Medulla oblongata (tissue), 1 donor: ENCODE data around the gene COL20A1.
"Not testable (repeated sequence)": the region's sequence is repeated elsewhere in the genome, so short reads cannot be mapped to it uniquely, and the experiment has no call there.

Source experiments
- DNase-seq: peaks from one replicate; pipeline ENCODE4 v3.0.0-alpha.2; 2015; ENCODE audit errors: extremely low spot score

The COL20A1 gene

GRCh38 chr20:63290677-63291472 lies 2.1 kb upstream of the COL20A1 start:
- no peak for DNase-seq

DNA sequence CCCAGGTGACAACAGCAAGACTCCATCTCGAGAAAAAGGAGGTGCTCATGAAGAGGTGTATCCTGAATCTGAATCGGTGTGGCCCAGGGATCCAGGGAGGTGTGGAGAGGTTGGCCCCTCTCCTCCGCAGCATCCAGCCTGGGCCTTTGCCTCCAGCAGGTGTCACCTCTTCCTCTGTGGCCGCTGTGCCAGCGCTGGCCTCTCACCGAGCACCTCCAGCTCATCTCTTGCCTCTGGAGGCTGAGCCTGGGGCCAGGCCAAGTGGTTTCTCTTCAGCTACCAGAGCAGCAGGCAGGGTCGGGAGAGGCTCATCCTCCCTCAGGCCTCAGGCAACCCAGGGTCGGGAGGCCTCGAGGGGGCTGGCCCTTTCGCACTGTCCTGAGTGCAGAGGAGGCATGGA lies 1.2 kb upstream of the COL20A1 start:
- DNase-seq = no peak

- no peak for DNase-seq
Measured at GRCh38 chr20:63292292-63292701, 689 bp upstream of the COL20A1 start.

DNA sequence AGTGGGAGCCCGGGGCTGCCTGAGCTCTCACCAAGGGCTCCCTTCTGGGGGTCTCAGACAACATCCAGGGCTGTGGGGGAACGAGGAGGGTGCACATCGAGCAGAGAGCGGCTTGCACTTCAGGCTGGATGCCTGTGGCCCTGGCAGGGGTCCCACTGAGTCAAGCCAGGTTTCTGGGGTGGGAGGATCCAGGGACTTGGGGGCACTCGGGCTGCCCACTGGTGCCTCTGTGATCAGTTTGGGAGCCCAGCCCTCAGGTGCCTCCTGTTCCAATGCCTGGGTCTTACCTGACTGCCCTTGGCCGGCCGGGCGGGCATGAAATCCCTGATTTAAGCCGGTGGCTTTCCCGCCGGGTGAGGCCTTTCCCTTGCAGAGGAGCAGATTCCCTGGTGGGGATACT lies 470 bp downstream of the COL20A1 start:
- DNase-seq = no peak

- no peak for DNase-seq
Measured at GRCh38 chr20:63293871-63294535, 1.0 kb downstream of the COL20A1 start.

GRCh38 chr20:63294536-63294900 lies 1.5 kb downstream of the COL20A1 start:
- no peak for DNase-seq

DNA sequence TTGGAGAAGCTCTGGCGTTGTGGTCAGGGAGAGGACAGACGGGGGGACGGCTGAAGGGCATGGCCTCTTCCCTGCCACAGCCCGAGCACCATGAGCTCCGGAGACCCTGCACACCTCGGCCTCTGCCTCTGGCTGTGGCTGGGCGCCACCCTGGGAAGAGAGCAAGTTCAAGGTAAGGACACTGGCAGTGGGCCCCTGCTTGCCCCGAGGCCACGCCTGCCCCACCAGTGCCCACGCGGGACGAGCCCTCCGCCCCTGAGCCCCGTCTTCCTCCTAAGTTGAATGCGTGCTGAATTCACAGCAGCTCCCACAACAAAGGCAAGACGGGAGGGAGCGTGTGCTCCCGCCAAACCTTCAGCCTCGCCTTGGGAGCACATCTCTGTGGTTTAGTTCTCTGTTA lies 2.0 kb downstream of the COL20A1 start:
- DNase-seq = no peak

DNA sequence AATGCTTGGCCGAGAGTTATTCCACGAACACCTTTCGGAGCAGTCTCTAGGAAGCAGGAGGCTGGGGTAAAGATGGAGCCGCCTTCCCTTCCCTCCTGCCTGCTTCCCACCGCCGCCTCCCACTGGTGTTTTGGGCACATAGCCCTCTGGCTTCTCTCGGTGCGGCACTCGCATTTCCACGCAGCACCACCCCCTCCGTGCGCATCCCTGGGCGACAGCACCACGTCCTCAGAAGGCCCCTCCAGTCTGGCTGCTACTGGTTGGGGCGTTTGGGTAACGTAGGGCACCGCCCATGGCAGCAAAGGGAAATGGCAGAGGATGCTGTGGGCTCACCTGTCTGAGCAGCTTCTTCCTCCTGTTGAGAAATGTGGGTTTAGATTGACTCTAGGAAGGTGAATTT lies 2.4 kb downstream of the COL20A1 start:
- no peak for DNase-seq

DNA sequence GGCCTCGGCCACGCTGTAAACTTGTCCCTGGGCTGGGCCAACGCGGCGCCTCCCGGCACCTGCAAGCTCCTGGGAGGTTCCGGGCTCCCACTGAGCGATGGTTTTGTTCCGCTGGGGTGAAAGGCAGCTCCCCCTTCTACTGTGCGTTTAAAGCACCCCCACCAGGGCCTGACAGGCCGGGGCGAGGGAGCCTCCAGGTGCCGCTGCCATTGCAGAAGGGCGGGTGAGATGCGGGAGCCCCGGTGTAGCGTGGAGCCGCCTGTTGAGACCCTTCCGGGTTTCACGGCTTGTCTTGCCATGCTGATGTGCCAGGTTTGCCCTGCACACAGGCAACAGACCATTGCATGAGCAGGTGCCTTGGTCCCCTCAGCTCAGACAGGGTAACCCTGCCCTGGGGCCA lies 2.9 kb downstream of the COL20A1 start:
- no peak for DNase-seq

- DNase-seq = no peak
Measured at GRCh38 chr20:63296531-63297299, 3.7 kb downstream of the COL20A1 start.

DNA sequence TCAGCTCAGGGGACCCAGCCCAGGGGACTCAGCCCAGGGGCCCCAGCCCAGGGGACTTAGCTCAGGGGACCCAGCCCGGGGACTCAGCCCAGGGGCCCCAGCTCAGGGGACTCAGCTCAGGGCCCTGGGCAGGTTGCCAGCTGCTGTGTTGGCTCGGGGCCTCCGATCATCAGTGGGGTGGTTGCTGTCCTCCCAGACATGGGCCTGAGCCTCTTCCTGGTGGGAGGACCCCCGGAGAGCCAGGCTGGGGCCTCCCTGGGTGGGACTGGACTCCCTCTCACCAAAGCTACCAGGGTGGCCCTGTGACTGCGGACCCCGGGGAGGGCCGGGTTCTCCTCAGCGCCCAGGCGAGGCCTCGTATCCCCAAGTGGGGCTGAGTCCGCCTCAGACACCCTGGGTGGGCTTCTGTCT lies 4.4 kb downstream of the COL20A1 start:
- DNase-seq = no peak

DNA sequence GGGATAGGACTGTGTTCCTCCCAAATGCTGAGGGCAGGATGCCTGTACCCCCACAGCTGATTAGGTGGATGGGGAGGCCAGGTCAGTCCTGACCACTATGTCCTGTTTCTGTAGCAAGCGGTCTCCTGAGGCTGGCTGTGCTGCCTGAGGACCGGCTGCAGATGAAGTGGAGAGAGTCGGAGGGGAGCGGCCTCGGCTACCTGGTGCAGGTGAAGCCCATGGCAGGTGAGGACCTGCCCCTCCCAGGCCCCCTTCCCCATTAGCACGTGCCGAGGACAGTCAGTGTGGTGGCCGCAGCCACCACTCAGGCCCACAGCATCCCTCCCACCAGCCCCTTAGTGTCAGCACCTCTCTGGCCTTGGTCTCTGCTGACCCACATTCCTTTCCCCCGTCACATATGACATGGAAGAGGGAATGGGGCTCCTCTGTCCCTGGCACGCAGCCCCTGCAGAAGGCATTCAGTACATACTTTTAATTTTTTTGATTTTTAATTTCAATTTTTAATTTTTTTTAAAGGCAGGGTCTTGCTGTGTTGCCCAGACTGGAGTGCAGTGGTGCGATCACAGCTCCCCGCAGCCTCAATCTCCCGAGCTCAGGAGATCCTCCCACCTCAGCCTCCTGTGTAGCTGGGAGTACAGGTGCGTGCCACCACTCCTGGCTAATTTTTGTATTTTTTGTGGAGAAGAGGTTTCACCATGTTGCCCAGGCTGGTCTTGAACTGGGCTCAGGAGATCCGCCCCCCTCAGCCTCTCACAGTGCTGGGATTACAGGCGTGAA lies 5.0 kb downstream of the COL20A1 start:
- DNase-seq = no peak

GRCh38 chr20:63298731-63299312 lies 5.8 kb downstream of the COL20A1 start:
- no peak for DNase-seq

- DNase-seq = no peak
Measured at GRCh38 chr20:63301671-63302070, 8.7 kb downstream of the COL20A1 start.

DNA sequence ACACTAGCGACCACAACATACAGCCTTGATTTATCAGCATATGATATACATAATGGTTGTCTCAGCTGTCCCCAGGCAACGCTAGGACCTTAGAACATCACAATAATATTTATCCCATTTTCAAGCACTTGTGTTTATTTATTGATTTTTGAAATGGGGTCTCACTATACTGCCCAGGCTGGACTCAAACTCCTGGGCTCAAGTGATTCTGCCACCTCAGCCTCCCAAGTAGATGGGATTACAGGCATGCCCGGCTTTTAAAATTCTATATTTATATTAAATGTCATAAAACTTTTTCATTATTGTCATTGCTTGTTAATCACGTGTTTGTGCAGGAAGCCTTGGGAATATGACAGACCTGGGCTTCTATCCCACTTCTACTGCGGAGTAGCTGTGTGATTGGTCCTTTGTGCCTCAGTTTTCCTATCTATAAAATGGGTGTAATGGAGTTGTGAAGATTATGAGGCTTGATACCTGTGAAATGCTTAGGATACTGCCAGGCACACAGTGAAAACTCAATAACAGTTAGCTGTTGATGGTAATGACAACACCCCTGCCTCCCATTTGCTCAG lies 10.2 kb downstream of the COL20A1 start:
- no peak for DNase-seq

GRCh38 chr20:63305393-63305792 lies 12.4 kb downstream of the COL20A1 start:
- DNase-seq = no peak

DNA sequence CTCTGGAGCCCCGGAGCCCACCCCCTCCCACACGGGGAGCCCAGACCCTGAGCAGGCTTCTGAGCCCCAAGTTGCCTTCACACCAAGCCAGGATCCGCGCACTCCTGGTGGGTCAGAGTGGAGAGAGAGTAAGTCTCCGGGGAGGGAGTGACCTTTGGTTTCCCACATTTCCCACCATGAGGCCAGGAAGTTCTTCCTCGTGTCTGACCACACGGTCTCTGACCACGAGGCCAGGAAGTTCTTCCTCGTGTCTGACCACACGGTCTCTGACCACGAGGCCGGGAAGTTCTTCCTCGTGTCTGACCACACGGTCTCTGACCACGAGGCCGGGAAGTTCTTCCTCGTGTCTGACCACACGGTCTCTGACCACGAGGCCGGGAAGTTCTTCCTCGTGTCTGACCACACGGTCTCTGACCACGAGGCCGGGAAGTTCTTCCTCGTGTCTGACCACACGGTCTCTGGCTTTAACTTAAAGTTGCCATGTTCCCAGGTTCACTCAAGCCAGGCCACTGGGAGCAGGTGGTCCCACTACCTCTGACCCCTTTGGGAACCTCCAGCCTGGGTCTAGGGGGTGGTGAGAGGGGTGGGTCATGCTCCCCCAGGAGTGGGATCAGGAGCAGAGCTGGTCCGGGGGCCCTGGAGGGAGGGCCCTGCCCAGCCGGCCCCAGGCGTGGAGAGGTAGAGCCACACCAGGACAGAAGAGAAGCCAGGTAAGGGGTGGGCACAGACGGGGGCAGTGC lies 13.1 kb downstream of the COL20A1 start:
- DNase-seq = not testable (repeated sequence)

GRCh38 chr20:63306673-63307537 lies 13.9 kb downstream of the COL20A1 start:
- DNase-seq = no peak

DNA sequence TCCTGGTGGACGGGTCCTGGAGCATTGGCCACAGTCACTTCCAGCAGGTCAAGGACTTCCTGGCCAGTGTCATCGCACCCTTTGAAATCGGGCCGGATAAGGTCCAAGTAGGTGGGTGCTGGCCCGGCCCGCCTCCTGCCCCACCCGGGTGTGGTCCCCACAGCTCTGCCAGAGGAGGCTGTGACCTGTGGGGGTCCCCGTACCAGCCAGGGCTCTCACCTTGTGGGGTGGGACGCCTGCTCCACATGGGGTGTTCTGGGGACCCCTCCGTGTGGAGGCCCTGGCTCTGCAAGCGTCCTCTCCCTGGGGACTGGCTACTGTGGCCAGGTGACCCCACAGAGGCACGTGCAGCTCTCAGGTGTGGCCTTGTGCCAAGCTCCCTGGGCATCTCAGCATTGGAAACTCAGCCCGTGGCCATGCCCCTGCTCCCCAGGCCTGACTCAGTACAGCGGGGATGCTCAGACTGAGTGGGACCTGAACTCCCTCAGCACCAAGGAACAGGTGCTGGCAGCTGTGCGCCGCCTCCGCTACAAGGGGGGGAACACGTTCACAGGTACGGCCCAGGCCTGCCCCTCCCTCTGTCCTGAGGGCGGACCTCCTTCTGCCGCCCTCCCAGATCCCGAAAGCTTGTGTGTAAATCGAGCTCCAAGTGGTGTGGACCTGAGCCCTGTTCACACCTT lies 14.7 kb downstream of the COL20A1 start:
- no peak for DNase-seq
